Vagina (tissue), 2 donors: ENCODE measurements around the gene SMPD2.

Experiments used
- CTCF ChIP-seq, 3 experiments: fragments of 450-650 bp in 2 of 3; fragments of 200-600 bp in 1 of 3; sonication (generic) in 1 of 3; IDR thresholded peaks; one replicate each; pipeline ENCODE4 v1.5.1; 2017 to 2019; ENCODE audit warnings: antibody characterized with exemption in 3 of 3, mild to moderate bottlenecking in 2 of 3, moderate library complexity in 2 of 3
- POLR2A ChIP-seq, 2 donors: fragments of 450-650 bp; IDR thresholded peaks; one replicate each; pipeline ENCODE4 v1.6.1; 2017; ENCODE audit warnings: antibody characterized with exemption in 2 of 2, mild to moderate bottlenecking in 2 of 2, moderate library complexity in 2 of 2

- TF ChIP-seq POLR2A (IDR thresholded peaks at IDR 0.05) = no peak
- no peak for TF ChIP-seq CTCF (IDR thresholded peaks at IDR 0.05)
Observed at GRCh38 chr6:109449064-109449794, 8.7 kb downstream of the SMPD2 start.
